SK-N-DZ (cell line): ENCODE results near the gene PLEKHA6.

Experiments used
- DNase-seq: peaks from one replicate; pipeline ENCODE4 v3.0.0-alpha.2; 2015; ENCODE audit warnings: low spot score

Gene PLEKHA6

DNA sequence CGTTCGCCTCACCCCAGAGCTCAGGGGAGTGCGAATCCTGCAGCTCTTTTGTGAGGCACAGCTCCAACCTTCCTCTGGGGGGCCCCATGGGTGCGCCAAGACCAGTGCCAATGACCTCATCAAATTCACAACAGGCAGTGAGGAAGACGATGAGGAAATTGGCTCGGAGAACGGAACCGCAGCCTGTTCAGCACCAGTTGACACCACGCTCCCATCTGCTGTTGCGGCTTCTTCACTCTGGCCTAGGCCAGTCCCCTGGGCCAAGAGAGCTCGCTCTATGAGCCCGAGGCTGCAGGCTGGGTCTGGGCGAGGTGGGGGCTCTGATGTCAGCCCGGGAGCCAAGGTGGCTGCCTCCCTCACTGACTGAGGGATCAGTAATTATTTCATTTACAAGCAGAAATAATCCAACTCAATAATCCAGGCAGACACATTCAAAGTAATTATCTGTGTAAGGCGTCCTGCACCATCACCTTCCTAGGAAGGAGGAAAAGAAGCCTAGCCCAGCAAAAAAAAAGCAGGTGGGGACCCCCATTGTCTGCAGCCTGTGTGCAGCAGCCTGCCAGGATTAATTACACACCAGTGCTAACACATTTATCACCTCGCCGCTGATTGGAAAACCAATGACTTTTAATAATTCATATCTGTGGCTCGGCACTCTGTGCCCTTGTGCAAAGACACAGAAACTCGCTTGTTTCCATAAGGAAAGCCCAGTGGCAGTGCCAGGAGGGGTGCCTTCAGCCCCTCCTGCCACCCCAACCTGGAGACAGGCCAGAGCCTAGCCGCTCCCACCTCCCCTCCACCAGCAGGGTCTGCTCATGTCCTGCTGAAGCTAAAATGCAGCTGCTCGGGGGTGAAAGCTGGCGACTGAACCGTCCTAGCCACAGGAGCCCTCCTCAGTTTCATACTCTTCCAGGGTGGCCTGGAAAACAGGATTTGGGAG, 1.9 kb downstream of the PLEKHA6 start:
- DNase-seq: peak; percentile 57

DNA sequence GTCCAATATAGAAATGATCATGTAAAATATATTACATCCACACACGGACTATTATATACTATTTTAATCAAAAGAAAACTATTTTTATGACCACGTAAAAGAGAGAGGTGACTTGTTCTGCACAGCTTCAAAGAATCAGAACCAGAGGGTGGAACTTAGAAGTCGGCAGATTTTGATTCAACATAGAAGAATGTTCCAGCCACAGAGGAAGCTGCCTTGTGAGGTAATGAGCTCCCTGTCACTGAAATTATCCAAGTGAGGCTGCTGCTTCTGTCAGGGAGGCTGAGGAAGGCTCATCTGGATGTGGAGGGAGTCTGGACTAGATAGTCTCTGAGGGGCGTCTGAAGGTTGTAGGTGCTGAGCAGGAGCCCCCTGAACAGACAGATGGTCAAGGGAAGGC, 2.7 kb downstream of the PLEKHA6 start:
- DNase-seq: no peak

DNA sequence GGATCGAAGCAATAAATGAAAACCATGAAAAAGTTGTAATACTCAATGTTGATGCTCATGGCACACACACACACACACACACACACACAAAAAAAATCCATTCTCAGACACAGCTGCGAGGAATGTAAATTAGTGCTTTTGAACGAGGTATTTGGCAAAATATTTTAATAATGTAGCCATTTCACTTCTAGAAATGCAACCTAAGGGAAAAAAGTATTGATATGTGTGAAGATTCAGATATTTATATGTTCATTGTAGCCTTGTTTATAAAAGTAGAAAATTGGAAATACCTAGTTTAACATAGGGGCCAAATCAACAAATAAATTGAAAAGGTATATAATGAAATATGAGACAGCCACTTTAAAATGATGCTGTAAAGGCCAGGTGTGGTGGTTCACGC, 3.8 kb downstream of the PLEKHA6 start:
- no peak for DNase-seq

DNA sequence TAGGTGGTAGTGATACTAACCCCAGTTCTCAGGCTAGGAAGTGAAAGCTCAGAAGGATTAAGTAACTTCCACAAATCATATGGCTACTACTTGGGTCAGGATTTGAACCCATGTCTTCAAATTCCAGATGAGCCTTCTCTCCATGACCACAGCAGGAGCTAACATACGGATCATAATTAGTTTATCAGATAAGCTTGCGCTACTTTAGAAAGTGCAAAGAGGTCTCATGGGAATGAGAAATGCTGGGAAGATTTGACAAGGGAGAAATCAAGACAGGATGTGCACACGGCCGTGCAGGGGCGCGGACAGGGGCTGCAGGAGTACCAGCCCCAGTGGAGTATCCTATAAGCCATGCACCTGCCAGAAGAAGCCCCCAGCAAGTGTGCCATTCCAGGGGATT, 5.2 kb downstream of the PLEKHA6 start:
- peak; percentile 90 for DNase-seq

DNA sequence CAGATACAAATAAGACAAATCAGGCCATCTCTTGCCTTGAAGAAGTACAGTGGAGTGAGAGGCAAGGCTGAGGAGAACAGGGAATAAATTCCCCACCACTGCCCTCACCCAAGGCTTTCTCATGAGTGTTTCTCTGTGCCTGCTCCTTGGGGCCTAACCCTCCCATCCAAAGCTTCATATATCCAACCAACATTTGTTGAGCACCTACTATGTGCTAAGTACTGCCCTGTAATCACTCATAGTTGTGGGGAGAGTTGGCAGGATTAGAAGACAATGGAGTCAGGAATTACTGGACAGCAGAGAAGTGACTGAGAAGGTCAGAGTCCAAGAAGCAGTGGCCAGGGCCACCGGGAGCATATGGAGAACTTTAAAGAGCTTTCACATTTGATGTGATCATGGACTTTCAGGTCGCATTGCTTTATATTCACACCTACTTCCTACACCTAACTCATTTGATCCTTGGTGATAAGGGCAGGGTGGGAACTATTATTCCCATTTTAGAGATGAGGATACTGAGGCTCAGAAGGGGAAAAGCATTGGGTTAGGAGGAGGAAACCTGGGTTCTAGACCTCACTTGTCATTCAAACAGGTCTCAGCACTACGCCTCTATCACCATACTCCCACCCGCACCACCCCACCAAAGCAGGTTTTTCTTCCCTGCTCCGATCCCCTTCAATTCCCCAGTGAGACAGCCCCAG, 6.4 kb downstream of the PLEKHA6 start:
- DNase-seq: no peak

DNA sequence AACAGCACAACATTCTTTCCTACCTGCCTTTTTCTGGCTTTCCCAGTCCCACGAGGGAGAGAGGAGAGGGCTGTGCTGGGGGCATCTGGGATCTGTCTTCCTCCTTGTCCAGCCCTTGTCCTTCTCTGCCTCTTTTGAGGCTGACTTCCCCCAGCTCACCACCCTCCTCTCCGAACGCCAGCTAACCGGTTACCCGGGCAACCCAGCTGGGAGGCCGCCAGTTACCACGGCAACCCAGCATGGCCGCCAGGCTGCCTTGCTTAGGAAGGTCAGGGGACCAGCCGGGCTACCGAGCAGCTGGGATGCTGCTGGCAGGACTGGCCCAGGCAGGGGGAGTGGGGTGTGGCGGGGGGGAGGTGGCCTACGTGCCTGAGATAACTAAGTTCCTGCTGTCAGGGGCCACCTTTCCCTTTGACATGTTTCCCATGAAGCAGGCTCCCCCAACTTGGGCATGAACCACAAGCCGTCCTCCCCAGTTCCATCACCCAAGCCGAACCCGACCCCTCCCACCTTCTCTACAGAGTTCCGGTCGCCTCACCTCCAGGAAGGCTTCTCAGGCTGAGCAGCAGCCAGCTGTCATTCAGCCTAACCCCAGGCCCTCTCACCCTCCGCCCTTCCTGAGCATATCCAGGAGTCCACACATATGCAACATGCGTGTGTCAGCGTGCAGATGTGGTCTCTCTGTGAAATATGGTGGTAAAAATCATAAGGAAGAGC, 8.7 kb downstream of the PLEKHA6 start:
- peak; percentile 95 for DNase-seq

DNA sequence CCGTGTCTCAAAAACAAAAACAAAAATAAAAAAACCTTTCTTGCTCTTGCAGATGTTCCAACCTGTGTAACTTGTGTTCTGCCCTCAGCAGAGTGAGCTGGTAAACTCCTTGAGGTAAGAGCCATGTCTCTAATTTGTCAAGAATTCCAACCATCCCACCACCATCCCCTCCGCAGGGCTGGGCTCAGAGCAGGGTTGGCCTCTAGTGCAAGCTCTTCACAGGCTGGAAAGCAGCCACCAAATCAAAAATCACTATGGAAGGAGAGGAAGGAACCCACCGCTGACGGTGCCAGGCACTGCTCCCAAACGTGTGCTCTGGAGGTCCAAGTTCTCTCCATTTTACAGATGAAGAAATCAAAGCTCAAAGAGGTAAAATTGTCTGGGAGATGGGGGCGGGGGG, 9.4 kb downstream of the PLEKHA6 start:
- DNase-seq: no peak

DNA sequence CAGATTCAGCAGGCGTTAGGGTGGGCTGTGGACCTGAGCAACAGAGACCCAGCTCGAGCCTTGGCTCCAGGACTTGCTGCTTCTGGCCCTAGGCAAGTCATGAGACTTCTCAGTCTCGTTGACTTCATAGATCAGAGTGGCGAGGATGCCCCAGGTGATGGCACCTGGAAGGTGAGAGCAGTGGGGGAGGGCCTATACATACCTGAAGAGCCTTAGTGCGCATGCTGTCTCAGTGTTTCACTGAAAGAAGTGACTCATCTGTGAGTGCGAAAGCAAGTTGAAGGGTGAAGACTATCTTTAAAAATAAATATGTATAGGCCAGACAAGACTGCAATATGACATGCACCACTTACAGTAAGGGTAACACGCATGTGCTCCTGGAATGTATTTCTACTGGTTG, 10.1 kb downstream of the PLEKHA6 start:
- DNase-seq: no peak

DNA sequence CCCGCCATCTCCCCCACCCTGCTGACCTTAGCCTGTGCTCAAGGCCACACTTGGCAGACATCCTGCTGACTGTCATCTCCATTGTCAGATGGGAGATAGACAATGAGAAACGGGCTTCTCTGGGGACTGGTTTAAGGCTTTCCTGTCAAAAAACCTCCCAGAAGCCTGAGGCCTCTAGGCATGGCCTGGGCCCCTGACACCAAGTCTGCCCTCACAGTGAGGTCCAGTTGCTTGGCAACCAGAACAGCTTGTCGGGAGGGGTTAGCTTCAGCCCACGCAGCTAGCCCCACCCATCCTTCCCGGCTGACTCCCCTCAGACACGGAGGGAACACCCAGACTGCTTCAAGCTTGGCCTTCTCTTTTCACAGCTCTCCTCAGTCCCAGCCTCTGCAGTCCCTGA, 11.0 kb downstream of the PLEKHA6 start:
- peak; percentile 87 for DNase-seq

DNA sequence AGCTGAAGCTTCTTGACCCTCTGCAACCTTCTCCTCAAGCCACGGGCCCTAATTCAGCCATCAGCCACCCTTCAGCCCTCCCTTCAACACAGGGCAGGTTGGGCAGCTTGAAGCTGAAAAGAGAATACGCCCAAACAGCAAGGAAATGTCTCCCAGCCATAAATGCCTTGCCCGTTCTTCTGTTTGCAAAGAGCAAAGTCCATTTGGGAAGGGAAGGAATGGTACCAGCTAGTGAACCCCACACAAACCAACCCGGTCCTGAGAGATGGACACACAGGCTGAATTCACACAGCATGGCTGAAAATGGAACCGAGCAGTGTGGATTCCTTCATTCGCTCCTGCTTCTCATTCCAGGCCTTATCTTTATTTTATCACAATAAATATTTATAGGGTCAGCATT, 11.5 kb downstream of the PLEKHA6 start:
- no peak for DNase-seq

DNA sequence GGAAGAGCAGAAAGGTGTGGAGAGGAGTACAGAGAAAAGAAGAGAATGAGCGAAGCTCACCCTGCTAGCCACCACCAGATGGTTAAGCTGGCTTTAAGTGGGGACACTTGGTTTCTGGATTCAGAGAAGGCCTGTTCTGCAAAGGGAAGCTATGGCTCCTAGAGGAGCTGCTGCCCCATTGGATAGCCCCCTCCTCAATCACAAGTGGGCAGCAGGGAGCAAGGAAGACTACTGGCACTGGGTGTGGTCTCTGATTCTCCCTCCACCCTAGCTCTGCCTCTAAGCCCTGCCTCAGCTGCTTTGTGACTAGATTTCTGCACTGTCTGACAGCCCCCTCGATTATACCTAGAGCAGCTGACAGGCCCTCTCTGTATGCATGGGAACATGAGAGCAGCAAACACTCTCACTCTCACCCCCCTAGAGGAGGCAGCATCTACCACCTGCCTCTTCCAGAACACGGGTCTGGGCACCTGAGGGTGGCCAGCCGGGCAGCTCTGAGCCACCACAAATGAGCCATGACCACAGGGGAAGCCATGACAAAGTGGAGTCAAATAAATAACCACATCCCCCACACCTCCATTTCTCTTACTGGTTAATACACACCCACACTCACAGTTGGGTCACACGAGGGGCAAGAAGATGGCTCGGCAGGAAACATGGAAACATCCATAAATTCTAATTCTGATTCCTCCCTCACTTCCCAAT, 13.6 kb downstream of the PLEKHA6 start:
- DNase-seq: no peak

DNA sequence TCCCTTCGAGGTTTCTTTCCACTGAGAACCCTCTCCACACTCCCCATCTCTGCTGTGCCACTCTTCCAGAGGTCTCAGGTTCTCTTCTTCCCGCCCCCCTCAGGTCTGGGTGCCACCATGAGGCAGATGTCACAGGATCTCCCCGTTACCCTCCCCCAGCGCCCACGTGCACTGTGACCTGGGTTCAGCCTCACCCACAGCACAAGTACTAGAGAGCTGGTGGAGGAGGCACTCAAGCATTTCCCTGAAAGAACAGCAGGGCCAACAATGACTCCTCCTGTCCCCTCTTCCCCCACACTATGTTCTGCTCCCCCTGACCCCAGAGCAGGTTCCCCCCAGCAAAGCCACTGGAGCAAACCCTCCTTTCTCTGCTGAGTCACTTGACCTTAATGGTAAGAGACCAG, 14.3 kb downstream of the PLEKHA6 start:
- DNase-seq: no peak

DNA sequence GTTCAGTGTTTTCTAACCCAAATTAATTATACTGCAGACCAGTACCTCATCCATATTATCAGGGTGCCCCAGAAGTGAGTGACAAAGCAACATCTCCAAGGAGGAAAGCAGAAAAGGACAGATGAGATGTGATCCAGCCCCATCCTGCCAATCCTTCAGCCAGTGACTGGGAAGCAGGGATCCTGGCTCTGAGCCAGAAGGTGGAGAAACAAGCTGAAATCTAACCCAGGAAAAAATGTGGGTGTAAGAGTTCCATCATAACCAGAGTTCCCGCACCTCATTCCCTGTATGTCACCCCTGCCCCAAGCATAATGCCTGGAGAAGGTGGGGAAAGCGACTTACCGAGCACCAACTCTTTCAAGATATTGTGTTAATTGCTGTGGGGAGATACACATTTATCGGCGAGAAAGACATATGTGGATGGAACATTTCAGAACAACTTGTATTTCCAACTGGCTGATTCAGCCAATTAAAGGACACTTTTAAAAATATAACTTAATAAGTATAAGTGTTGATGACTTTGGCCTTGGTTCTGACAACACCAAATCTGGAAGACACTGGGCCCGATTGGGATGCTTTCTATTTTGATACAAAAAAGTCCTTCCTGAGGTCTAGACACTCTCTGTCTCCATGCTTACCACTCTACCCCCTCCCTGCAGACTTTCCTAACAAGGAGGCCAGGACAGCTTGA, 14.9 kb downstream of the PLEKHA6 start:
- no peak for DNase-seq

DNA sequence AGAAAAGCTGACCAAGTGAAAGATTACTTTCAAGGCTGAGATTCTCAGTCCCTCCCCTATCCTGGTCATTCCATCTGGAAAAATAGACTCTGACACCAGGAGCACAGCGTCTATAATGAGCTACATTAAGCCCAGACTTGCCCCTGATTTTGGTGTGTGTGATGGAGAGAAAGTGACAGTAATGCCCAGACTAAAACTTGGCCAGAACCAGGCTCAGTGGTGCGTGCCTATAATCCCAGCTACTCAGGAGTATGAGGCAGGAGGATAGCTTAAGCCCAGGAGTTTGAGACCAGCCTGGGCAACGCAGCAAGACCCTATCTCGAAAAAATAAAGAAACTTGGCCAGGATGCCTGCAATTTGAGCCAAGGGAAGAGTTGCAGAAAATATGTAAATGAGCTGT, 15.9 kb downstream of the PLEKHA6 start:
- DNase-seq: no peak

DNA sequence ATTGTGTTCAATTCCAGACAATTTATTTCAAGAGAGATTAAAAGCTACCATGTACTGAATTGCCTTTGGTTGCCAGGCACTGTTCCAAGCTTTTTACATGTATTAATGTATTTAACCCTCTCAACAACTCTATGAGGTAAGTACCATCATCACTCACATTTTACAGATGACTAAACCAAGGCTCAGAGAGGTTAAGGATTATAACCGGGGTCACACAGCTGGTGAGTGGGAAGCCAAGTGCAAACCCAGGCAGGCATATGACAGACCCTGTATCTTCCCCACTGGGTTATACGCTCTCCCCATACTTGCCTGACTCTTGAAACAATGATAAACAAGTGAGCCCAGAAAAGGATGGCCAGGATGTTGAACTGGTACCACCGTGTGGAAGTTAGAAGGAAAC, 16.5 kb downstream of the PLEKHA6 start:
- DNase-seq: no peak

DNA sequence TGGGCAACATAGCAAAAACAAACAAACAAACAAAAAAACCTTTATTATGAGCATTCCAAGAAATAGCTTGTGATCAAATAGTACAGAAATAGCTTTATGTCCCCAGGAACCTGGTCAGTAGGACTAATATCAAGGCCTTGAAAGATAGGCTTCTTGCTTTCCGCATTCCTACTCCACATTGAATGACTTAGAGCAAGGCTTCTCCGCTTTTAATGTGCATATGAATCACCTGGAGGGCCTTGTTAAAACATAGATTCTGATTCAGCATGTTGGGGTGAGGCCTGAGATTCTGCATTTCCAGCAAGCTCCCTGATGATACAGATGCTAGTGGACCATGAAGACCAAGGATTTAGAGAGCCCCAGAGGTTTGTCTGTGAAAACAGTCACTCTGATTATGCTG, 17.4 kb downstream of the PLEKHA6 start:
- DNase-seq: no peak

DNA sequence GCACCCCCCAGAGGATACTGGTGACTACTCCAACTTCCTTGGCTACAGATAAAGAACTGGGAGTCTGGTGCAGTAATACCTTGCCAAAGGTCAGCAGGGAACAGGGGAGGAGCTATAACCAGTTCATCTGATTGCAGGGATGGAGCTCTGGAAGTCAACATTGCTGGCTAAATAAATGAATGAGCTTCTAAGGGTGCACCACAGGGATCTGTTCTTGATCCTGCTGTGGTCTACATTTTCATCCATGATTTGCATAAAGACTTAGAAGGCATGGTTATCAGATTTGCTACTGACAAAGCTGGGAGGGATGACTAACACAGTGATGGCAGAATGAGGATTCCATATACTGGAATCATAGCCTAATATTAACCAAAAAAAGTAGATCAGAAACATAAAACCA, 18.3 kb downstream of the PLEKHA6 start:
- peak; percentile 56 for DNase-seq

DNA sequence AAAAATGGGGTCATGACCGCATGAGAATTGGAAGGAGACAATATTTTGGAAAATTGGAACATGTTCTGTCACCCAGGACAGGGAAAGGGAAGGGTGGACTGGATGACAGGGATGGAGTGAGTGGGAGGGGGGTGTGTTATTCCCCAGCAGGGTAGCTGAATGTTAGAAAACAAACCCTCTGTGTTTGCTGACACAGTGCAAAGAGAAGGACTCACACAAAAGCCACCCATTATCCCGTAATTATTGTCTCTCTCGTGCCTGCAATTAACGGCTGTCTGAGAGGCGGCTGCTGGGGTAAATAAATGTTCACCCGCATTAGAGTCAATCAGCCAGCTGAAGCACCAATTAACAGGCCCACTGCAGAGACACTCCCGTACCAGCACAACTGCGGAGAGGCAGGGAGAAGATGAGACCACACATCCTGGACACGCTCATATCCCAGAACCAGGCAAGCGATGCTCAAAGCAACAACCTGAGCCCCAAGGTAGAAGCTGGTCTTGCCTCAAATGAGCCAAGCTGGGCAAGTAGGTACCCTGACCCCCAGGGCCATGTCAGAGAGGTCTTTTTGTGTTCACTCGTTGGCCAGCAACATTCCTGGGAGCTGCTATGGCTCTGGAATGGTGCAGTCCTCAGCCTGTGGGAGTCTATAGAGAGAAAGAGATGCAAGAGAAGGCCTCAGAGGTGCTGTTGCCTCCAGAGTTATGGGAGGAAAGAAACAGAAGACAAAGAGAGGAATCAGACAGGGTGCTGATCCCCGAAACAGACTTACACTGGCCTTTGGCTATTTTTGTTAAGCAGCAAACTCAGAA, 19.4 kb downstream of the PLEKHA6 start:
- DNase-seq: no peak

DNA sequence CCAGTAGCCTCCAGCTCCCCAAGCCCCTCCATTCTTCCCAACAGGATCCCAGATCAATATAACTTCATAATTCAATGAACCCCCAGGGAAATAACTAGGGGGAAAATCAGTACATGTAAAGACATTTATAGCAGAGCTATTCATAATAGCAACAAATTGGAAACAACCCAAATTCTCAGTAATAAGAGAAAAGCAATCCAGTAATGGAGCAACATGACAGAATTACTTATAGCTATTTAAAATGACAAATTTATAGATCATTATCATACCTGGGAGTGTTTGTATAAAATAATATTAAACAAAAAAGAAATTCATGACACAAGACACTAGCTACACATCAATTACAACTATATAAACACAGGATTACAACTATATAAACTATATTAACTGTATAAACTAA, 20.2 kb downstream of the PLEKHA6 start:
- no peak for DNase-seq

DNA sequence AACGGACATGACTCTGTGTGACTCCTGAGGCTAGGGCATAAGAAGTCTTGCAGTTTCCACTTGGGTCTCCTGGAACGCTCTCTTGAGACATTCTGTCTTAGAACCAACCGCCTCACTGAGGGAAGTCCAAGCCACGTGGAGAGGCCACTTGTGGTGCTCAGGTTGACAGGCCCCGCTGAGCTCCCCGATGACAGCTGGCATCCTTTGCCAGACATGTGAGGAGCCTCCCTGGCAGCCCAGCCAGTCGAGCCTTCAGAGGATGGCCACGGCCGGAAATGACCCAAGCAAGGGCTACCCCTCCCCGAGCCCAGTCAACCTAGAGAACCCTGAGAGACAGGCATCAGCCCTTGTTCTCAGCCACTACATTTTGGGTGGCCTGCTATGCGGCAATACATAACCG, 20.7 kb downstream of the PLEKHA6 start:
- DNase-seq: no peak
